ENCODE results near the gene GLRA3. TPM values are rescaled to one million over a fixed set of nuclear protein-coding genes. Genes with fewer than 3 reads are reported as not detected.

Gene GLRA3
- total and polyA plus RNA-seq, 2 donors (not counting 1 experiment from before 2014, with no cell fraction given): not detected

- Histone ChIP-seq H4K20me1 (ENCODE audit: control insufficient read depth, extremely low read depth, insufficient read depth, low read length) (no peaks in the 10 kb centered on the region), H3K36me3 (ENCODE audit: control insufficient read depth, insufficient read depth, low read length) (no peaks in the 10 kb centered on the region), H3K4me2 (ENCODE audit: extremely low read depth, insufficient read depth, low read length) (no peak overlapping the region), H3K27me3 (ENCODE audit: control insufficient read depth, insufficient read depth, low read length) (no peaks in the 10 kb centered on the region), H2AFZ (ENCODE audit: low read length) (no peak overlapping the region), H3K9ac (ENCODE audit: insufficient read depth, low read length) (no peak overlapping the region), H3K79me2 (ENCODE audit: control insufficient read depth, insufficient read depth, low read length) (no peaks in the 10 kb centered on the region), H3K27ac (ENCODE audit: insufficient read depth, low read length) (no peak overlapping the region), H3K4me3 (replicated peaks in 1 of 4; ENCODE audit: control extremely low read depth in 1 of 4, insufficient read depth in 1 of 4, low read depth in 3 of 4, low read length in 4 of 4) (no peak overlapping the region), H3K9me3 (ENCODE audit: control insufficient read depth, insufficient read depth, low read depth, low read length) (no peaks in the 10 kb centered on the region), H3K4me1 (ENCODE audit: control insufficient read depth, extremely low read depth, insufficient read depth, low read length) (no peaks in the 10 kb centered on the region)
- no peak for DNase-seq (ENCODE audit: low read depth in 2 of 2)
- TF ChIP-seq CTCF (conservative IDR thresholded peaks at IDR 0.05 in 1 of 2, IDR thresholded peaks at IDR 0.05 in 1 of 2; ENCODE audit: low read depth in 1 of 2, low read length in 2 of 2): no peak
- TF ChIP-seq EZH2 (IDR thresholded peaks at IDR 0.05; ENCODE audit: low read length, missing control alignments): no peak
These were observed 77.0 kb downstream of the GLRA3 start for GRCh38 chr4:174752026-174752425.

GRCh38 chr4:174749091-174749490, 80.0 kb downstream of the GLRA3 start:
- no peaks in the 10 kb centered on the region for H3K4me1 ChIP-seq (ENCODE audit: control insufficient read depth, extremely low read depth, insufficient read depth, low read length)
- DNase-seq (ENCODE audit: low read depth in 2 of 2): peak in 1 of 2 donors; percentile 67
- H3K9ac ChIP-seq (ENCODE audit: insufficient read depth, low read length): no peak overlapping the region
- TF ChIP-seq CTCF (conservative IDR thresholded peaks at IDR 0.05 in 1 of 2, IDR thresholded peaks at IDR 0.05 in 1 of 2; ENCODE audit: low read depth in 1 of 2, low read length in 2 of 2) (no peak), EZH2 (IDR thresholded peaks at IDR 0.05; ENCODE audit: low read length, missing control alignments) (no peak)
- H3K27me3 ChIP-seq (ENCODE audit: control insufficient read depth, insufficient read depth, low read length): no peaks in the 10 kb centered on the region
- no peak overlapping the region for H3K27ac ChIP-seq (ENCODE audit: insufficient read depth, low read length)
- no peak overlapping the region for H3K4me3 ChIP-seq (replicated peaks in 1 of 4; ENCODE audit: control extremely low read depth in 1 of 4, insufficient read depth in 1 of 4, low read depth in 3 of 4, low read length in 4 of 4)
- H2AFZ ChIP-seq (ENCODE audit: low read length): no peak overlapping the region
- H4K20me1 ChIP-seq (ENCODE audit: control insufficient read depth, extremely low read depth, insufficient read depth, low read length): no peaks in the 10 kb centered on the region
- H3K9me3 ChIP-seq (ENCODE audit: control insufficient read depth, insufficient read depth, low read depth, low read length): no peaks in the 10 kb centered on the region
- no peaks in the 10 kb centered on the region for H3K79me2 ChIP-seq (ENCODE audit: control insufficient read depth, insufficient read depth, low read length)
- H3K36me3 ChIP-seq (ENCODE audit: control insufficient read depth, insufficient read depth, low read length): no peaks in the 10 kb centered on the region
- no peak overlapping the region for H3K4me2 ChIP-seq (ENCODE audit: extremely low read depth, insufficient read depth, low read length)

DNA sequence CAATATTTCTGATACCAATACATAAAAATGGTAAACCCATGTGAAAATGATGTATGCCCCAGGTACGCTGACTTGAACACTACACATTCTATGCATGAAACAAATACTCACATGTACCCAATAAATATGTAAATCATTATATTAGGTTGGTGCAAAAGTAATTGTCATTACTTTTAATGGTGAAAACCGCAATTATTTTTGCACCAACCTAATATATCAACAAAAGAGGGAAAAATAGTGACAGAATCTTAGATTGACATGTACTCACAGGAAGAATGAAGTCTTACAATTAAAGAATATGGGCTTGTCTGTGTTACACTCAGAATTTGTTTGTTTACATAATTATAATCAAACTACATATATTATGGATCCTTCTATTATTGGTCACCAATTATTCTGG, 82.3 kb downstream of the GLRA3 start:
- H3K27ac ChIP-seq (ENCODE audit: insufficient read depth, low read length): no peak overlapping the region
- H3K27me3 ChIP-seq (ENCODE audit: control insufficient read depth, insufficient read depth, low read length): no peaks in the 10 kb centered on the region
- H3K4me1 ChIP-seq (ENCODE audit: control insufficient read depth, extremely low read depth, insufficient read depth, low read length): no peaks in the 10 kb centered on the region
- TF ChIP-seq EZH2 (IDR thresholded peaks at IDR 0.05; ENCODE audit: low read length, missing control alignments): no peak
- no peak for TF ChIP-seq CTCF (conservative IDR thresholded peaks at IDR 0.05 in 1 of 2, IDR thresholded peaks at IDR 0.05 in 1 of 2; ENCODE audit: low read depth in 1 of 2, low read length in 2 of 2)
- no peak for DNase-seq (ENCODE audit: low read depth in 2 of 2)
- H3K4me3 ChIP-seq (replicated peaks in 1 of 4; ENCODE audit: control extremely low read depth in 1 of 4, insufficient read depth in 1 of 4, low read depth in 3 of 4, low read length in 4 of 4): no peak overlapping the region
- H3K79me2 ChIP-seq (ENCODE audit: control insufficient read depth, insufficient read depth, low read length): no peaks in the 10 kb centered on the region
- no peak overlapping the region for H2AFZ ChIP-seq (ENCODE audit: low read length)
- H4K20me1 ChIP-seq (ENCODE audit: control insufficient read depth, extremely low read depth, insufficient read depth, low read length): no peaks in the 10 kb centered on the region
- H3K9me3 ChIP-seq (ENCODE audit: control insufficient read depth, insufficient read depth, low read depth, low read length): no peaks in the 10 kb centered on the region
- H3K36me3 ChIP-seq (ENCODE audit: control insufficient read depth, insufficient read depth, low read length): no peaks in the 10 kb centered on the region
- no peak overlapping the region for H3K9ac ChIP-seq (ENCODE audit: insufficient read depth, low read length)
- no peak overlapping the region for H3K4me2 ChIP-seq (ENCODE audit: extremely low read depth, insufficient read depth, low read length)
